PC-9 (cell line): ENCODE data around the gene SELENOF. TPM values are rescaled to one million over a fixed set of nuclear protein-coding genes. Genes with fewer than 3 reads are reported as not detected.
"Not testable (repeated sequence)": the region's sequence is repeated elsewhere in the genome, so short reads cannot be mapped to it uniquely, and the experiment has no call there.

Source experiments
- BruUV-seq: library from RNA; stranded (reverse); fragments of 400-500 nt; replicated peaks from 2 replicates; lab custom pipeline; 2021; lab: Mats Ljungman, UMichigan
- CTCF ChIA-PET: fragments of 300-600 bp; sonication (Branson Sonifier 250); formaldehyde crosslinking; loops from one replicate; lab custom pipeline; 2022; ENCODE audit warnings: antibody characterized with exemption; lab: Charles Lee
- POLR2A ChIA-PET: fragments of 300-600 bp; sonication (Branson Sonifier 250); formaldehyde crosslinking; loops from one replicate; lab custom pipeline; 2022; ENCODE audit warnings: antibody characterized with exemption; ENCODE audit not compliant: unreplicated experiment; lab: Charles Lee
- DNase-seq, 2 experiments: peaks; one replicate each; pipeline versions ENCODE4 v3.0.0 to v3.0.0-alpha.2; 2015 to 2022; ENCODE audit warnings: mixed read lengths in 1 of 2
- H2AFZ ChIP-seq: fragments of 200-600 bp; sonication (generic); 2 replicates; pipeline ENCODE4 v1.8.1; 2017; ENCODE audit warnings: antibody characterized with exemption
- H3F3A ChIP-seq: fragments of 200-600 bp; sonication (generic); 2 replicates; pipeline ENCODE4 v1.8.1; 2017; ENCODE audit warnings: antibody characterized with exemption, mild to moderate bottlenecking, low read depth; ENCODE audit not compliant: insufficient read depth
- H3K27ac ChIP-seq: fragments of 200-600 bp; sonication (generic); 2 replicates; pipeline ENCODE4 v1.6.1; 2016; ENCODE audit warnings: mixed run types
- H3K27me3 ChIP-seq: fragments of 200-600 bp; sonication (generic); 2 replicates; pipeline ENCODE4 v1.6.1; 2016; ENCODE audit warnings: low read depth, mixed run types; ENCODE audit not compliant: insufficient read depth
- H3K36me3 ChIP-seq: fragments of 200-600 bp; sonication (generic); 2 replicates; pipeline ENCODE4 v1.6.1; 2016; ENCODE audit warnings: low read depth, mixed run types
- H3K4me1 ChIP-seq: fragments of 200-600 bp; sonication (generic); replicated peaks from 2 replicates; pipeline ENCODE4 v1.6.1; 2016; ENCODE audit warnings: mixed run types; ENCODE audit not compliant: insufficient read depth
- H3K4me2 ChIP-seq: fragments of 200-600 bp; sonication (generic); 2 replicates; pipeline ENCODE4 v1.6.1; 2017; ENCODE audit warnings: mixed run types
- H3K4me3 ChIP-seq: fragments of 200-600 bp; sonication (generic); 2 replicates; pipeline ENCODE4 v1.6.1; 2016; ENCODE audit warnings: mixed run types
- H3K79me2 ChIP-seq: fragments of 200-600 bp; sonication (generic); 2 replicates; pipeline ENCODE4 v1.6.1; 2017; ENCODE audit warnings: low read depth, mixed run types
- H3K9me2 ChIP-seq: fragments of 200-600 bp; sonication (generic); 2 replicates; pipeline ENCODE4 v1.8.1; 2017; ENCODE audit warnings: mild to moderate bottlenecking; ENCODE audit not compliant: insufficient read depth
- H3K9me3 ChIP-seq: fragments of 200-600 bp; sonication (generic); 2 replicates; pipeline ENCODE4 v1.8.1; 2016; ENCODE audit warnings: low read depth; ENCODE audit not compliant: insufficient read depth
- H4K20me1 ChIP-seq: fragments of 200-600 bp; sonication (generic); 2 replicates; pipeline ENCODE4 v1.8.1; 2017; ENCODE audit not compliant: insufficient read depth
- CTCF ChIP-seq: fragments of 200-600 bp; sonication (generic); conservative IDR thresholded peaks from 2 replicates; pipeline ENCODE4 v1.6.1; 2017; ENCODE audit warnings: mixed run types, antibody characterized with exemption, mild to moderate bottlenecking, moderate library complexity
- EZH2 ChIP-seq: fragments of 200-600 bp; sonication (generic); IDR thresholded peaks from 2 replicates; pipeline ENCODE4 v1.8.0; 2017; ENCODE audit warnings: antibody characterized with exemption, low read depth
- intact Hi-C: fragments of 100-400 bp; cut with micrococcal nuclease; formaldehyde crosslinking; loops from one replicate; pipeline ENCODE4 v1.10.0; 2022; ENCODE audit not compliant: unreplicated experiment
- total RNA-seq: library from RNA; stranded (reverse); gene quantifications from 2 replicates; pipeline ENCODE4 v1.2.3, GENCODE V29; 2021

The SELENOF gene
- total RNA-seq, 1 experiment from 2014 or later: 137 TPM

GRCh38 chr1:86822459-86822858, 91.5 kb downstream of the SELENOF start:
- Histone ChIP-seq H3K79me2 (no peaks in the 10 kb centered on the region), H2AFZ (no peak overlapping the region), H3K4me1 (peaks cover 13% of the 10 kb centered on the region), H3K27ac (no peak overlapping the region), H3K4me2 (no peak overlapping the region), H3F3A (peaks cover 7% of the 10 kb centered on the region), H4K20me1 (no peaks in the 10 kb centered on the region), H3K9me2 (no peaks in the 10 kb centered on the region), H3K9me3 (no peaks in the 10 kb centered on the region), H3K4me3 (no peak overlapping the region), H3K36me3 (no peaks in the 10 kb centered on the region), H3K27me3 (peaks cover 8% of the 10 kb centered on the region; the same call in 1 of the 2 replicates)
- ChIA-PET POLR2A (no interaction called here), CTCF (no interaction called here)
- BruUV-seq: no TSS peak
- TF ChIP-seq CTCF (no peak), EZH2 (no peak)
- DNase-seq: no peak
- intact Hi-C loops: no loop called here

DNA sequence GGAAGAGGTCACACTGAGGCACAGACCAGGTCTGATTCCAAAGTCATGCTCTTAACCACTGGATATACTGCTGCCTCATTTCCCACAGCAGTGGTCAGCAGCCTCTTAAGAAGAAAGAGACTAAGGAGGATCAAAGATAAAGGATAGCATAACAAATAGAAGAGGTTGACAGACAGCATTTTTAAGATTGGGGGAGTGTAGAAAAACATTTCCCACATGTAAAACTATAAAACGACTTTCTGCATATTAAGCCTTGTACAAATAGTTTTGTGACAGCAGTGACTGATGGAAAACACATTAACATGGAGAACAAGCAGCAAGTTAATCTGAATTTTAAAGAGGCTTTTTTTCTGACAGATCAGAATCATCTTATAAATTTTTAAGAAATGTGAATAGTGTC, 92.0 kb downstream of the SELENOF start:
- no peak for DNase-seq
- Histone ChIP-seq H3K4me2 (no peak overlapping the region), H3K4me3 (no peak overlapping the region), H2AFZ (no peak overlapping the region), H3F3A (peaks cover 7% of the 10 kb centered on the region), H3K79me2 (no peaks in the 10 kb centered on the region), H3K9me3 (no peaks in the 10 kb centered on the region), H3K4me1 (peaks cover 13% of the 10 kb centered on the region), H3K27ac (no peak overlapping the region), H3K9me2 (no peaks in the 10 kb centered on the region), H3K27me3 (peaks cover 8% of the 10 kb centered on the region; the same call in 1 of the 2 replicates), H4K20me1 (no peaks in the 10 kb centered on the region), H3K36me3 (no peaks in the 10 kb centered on the region)
- no peak for TF ChIP-seq CTCF
- no peak for TF ChIP-seq EZH2
- POLR2A ChIA-PET: no interaction called here
- CTCF ChIA-PET: no interaction called here
- no TSS peak for BruUV-seq
- intact Hi-C loops: no loop called here

DNA sequence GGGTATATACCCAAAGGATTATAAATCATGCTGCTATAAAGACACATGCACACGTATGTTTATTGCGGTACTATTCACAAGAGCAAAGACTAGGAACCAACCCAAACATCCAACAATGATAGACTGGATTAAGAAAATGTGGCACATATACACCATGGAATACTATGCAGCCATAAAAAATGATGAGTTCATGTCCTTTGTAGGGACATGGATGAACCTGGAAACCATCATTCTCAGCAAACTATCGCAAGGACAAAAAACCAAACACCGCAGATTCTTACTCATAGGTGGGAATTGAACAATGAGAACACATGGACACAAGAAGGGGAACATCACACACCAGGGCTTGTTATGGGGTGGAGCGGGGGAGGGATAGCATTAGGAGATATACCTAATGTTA, 94.0 kb downstream of the SELENOF start:
- H3K79me2 ChIP-seq, BruUV-seq, intact Hi-C loops, H3K9me2 ChIP-seq, H3K4me3 ChIP-seq, H2AFZ ChIP-seq, H4K20me1 ChIP-seq, CTCF ChIA-PET, H3K9me3 ChIP-seq, H3K27me3 ChIP-seq, H3K36me3 ChIP-seq, POLR2A ChIA-PET, H3K4me2 ChIP-seq, H3F3A ChIP-seq, DNase-seq, H3K27ac ChIP-seq: not testable (repeated sequence)
- H3K4me1 ChIP-seq: peaks cover 13% of the 10 kb centered on the region

DNA sequence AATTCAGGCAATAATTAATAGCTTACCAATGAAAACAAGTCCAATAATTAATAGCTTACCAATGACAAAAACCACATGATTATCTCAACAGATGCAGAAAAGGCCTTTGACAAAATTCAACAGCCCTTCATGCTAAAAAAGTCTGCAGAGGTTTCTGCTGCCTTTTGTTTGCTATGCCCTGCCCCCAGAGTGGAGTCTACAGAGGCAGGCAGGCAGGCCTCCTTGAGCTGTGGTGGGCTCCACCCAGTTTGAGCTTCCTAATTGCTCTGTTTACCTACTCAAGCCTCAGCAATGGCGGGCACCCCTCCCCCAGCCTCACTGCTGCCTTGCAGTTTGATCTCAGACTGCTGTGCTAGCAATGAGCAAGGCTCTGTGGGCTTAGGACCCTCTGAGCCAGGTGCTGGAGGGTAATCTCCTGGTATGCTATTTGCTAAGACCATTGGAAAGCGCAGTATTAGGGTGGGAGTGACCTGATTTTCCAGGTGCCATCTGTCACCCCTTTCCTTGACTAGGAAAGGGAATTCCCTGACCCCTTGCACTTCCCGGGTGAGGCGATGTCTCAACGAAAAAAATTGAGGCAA, 96.6 kb downstream of the SELENOF start:
- intact Hi-C loops, H3K79me2 ChIP-seq, BruUV-seq, H3K9me2 ChIP-seq, H2AFZ ChIP-seq, H3F3A ChIP-seq, H3K27ac ChIP-seq, DNase-seq, H3K4me3 ChIP-seq, H3K4me2 ChIP-seq, H3K36me3 ChIP-seq, H3K9me3 ChIP-seq, POLR2A ChIA-PET, H4K20me1 ChIP-seq, H3K27me3 ChIP-seq, H3K4me1 ChIP-seq, CTCF ChIA-PET: not testable (repeated sequence)

DNA sequence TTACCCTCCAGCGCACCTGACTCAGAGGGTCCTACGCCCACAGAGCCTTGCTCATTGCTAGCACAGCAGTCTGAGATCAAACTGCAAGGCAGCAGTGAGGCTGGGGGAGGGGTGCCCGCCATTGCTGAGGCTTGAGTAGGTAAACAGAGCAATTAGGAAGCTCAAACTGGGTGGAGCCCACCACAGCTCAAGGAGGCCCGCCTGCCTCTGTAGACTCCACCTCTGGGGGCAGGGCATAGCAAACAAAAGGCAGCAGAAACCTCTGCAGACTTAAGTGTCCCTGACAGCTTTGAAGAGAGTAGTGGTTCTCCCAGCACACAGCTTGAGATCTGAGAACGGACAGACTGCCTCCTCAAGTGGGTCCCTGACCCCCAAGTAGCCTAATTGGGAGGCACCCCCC, 99.8 kb downstream of the SELENOF start:
- H3K9me2 ChIP-seq, H3K27me3 ChIP-seq, intact Hi-C loops, H3F3A ChIP-seq, H3K4me1 ChIP-seq, POLR2A ChIA-PET, H2AFZ ChIP-seq, H3K4me3 ChIP-seq, H3K9me3 ChIP-seq, H3K36me3 ChIP-seq, H3K27ac ChIP-seq, CTCF ChIA-PET, H3K79me2 ChIP-seq, DNase-seq, H3K4me2 ChIP-seq, H4K20me1 ChIP-seq, BruUV-seq: not testable (repeated sequence)
